Naive thymus-derived CD8-positive, alpha-beta T cell (primary cell): ENCODE data around the gene HOXA6. TPM values are rescaled to one million over a fixed set of nuclear protein-coding genes. Genes with fewer than 3 reads are reported as not detected.

Experiments used
- ATAC-seq, 2 donors: fragments of 150-1000 bp; cut with Tn5 transposase in 1 of 2; sonication (Bioruptor Pico), chemical (Tn5 transposase) in 1 of 2; 1 replicate in 1 of 2; 2 replicates in 1 of 2; pipeline ENCODE4 v1.10.0; 2021; ENCODE audit warnings: mild to moderate bottlenecking in 2 of 2, moderate library complexity in 2 of 2
- POLR2A ChIA-PET: fragments of 350-600 bp; sonication (Branson Sonifier 250); formaldehyde crosslinking; loops from one replicate; lab custom pipeline; 2021; ENCODE audit warnings: antibody characterized with exemption; lab: Charles Lee
- DNase-seq, 10 donors: peaks; one replicate each; pipeline versions ENCODE4 v3.0.0 to v3.0.0-alpha.2; 2020 to 2022
- H3K27ac Mint-ChIP-seq, 10 donors: one replicate each; pipeline ENCODE4 v1.8.0; 2020 to 2022; ENCODE audit warnings: mild to moderate bottlenecking in 10 of 10, mixed read lengths in 10 of 10, moderate library complexity in 4 of 10, inconsistent platforms in 1 of 10
- H3K27me3 Mint-ChIP-seq, 5 donors: one replicate each; pipeline ENCODE4 v1.8.0; 2021 to 2022; ENCODE audit warnings: mixed read lengths in 5 of 5
- H3K36me3 Mint-ChIP-seq, 3 donors: one replicate each; pipeline ENCODE4 v1.8.0; 2020 to 2022; ENCODE audit warnings: mixed read lengths in 3 of 3, mild to moderate bottlenecking in 2 of 3, inconsistent platforms in 1 of 3
- H3K4me1 Mint-ChIP-seq, 4 donors: one replicate each; pipeline ENCODE4 v1.8.0; 2021 to 2022; ENCODE audit warnings: mixed read lengths in 4 of 4
- H3K4me3 Mint-ChIP-seq, 10 donors: one replicate each; pipeline ENCODE4 v1.8.0; 2020 to 2022; ENCODE audit warnings: mild to moderate bottlenecking in 10 of 10, mixed read lengths in 10 of 10, moderate library complexity in 6 of 10, inconsistent platforms in 1 of 10
- H3K9me3 Mint-ChIP-seq, 9 donors: one replicate each; pipeline ENCODE4 v1.8.0; 2020 to 2022; ENCODE audit warnings: mixed read lengths in 9 of 9, mild to moderate bottlenecking in 3 of 9, inconsistent platforms in 1 of 9, moderate library complexity in 1 of 9
- polyA plus RNA-seq, 3 donors: library from polyadenylated mRNA; unstranded; fragments of 300-500 nt; fragmentation: Illumina TruSeq; gene quantifications; one replicate each; pipeline ENCODE4 v1.2.3, GENCODE V29; 2021
- total RNA-seq, 8 experiments: library from RNA in 2 of 8; stranded (reverse) in 2 of 8; gene quantifications; one replicate each; pipeline ENCODE4 v1.2.3 and lab custom pipeline; 2021 to 2026

The HOXA6 gene
- total and polyA plus RNA-seq, 5 experiments from 2014 or later: not detected

GRCh38 chr7:27125986-27126394 is 21.6 kb downstream of the HOXA6 start:
- Mint-ChIP-seq H3K36me3 (no peaks in the 10 kb centered on the region), H3K9me3 (no peaks in the 10 kb centered on the region), H3K4me3 (no peak overlapping the region), H3K27me3 (peaks cover 6 to 53% (median 21%) of the 10 kb centered on the region in 5 donors), H3K4me1 (no peaks in the 10 kb centered on the region), H3K27ac (no peak overlapping the region)
- ATAC-seq (no peak), DNase-seq (no peak)
- POLR2A ChIA-PET: no interaction called here

GRCh38 chr7:27124902-27125689 is 22.5 kb downstream of the HOXA6 start:
- POLR2A ChIA-PET: no interaction called here
- no peak overlapping the region for H3K4me3 Mint-ChIP-seq
- DNase-seq: no peak
- H3K27ac Mint-ChIP-seq: no peak overlapping the region
- H3K36me3 Mint-ChIP-seq: no peaks in the 10 kb centered on the region
- ATAC-seq: no peak
- H3K9me3 Mint-ChIP-seq: no peaks in the 10 kb centered on the region
- no peaks in the 10 kb centered on the region for H3K4me1 Mint-ChIP-seq
- peaks cover 6 to 53% (median 21%) of the 10 kb centered on the region in 5 donors for H3K27me3 Mint-ChIP-seq

GRCh38 chr7:27124096-27124901 is 23.3 kb downstream of the HOXA6 start:
- Mint-ChIP-seq H3K27ac (no peak overlapping the region), H3K4me3 (no peak overlapping the region), H3K36me3 (no peaks in the 10 kb centered on the region), H3K9me3 (no peaks in the 10 kb centered on the region), H3K27me3 (peaks cover 6 to 51% (median 21%) of the 10 kb centered on the region in 5 donors), H3K4me1 (no peaks in the 10 kb centered on the region)
- ATAC-seq (no peak), DNase-seq (no peak)
- POLR2A ChIA-PET: no interaction called here

DNA sequence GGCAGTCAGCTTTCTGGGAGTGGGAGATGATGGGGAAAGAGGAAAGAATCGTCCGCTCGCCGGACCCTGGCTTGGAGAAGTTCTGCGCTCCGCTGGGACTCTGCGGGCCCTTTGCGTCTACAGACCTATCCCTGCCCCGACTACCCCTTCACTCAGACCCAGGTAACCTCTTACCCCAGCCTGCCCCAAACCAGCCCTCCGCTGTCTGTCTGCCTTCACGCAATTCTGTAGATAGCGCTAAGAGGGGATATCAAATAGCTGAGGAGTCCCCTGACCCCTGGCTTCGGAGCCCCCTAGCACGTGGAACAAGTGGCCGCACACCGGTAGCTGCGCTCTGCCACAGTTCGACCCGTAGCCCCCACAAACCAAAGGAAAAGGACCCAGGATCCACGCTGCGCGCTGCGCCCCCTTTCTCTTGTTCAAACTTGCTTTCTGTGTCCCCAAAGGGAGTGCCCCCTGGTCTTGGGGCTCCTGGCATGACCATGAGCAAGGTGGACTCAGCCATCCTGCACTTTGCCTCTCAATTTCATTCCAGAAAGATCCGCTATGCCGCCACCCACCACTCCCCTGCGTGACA is 24.0 kb downstream of the HOXA6 start:
- no peaks in the 10 kb centered on the region for H3K4me1 Mint-ChIP-seq
- ATAC-seq: no peak

DNA sequence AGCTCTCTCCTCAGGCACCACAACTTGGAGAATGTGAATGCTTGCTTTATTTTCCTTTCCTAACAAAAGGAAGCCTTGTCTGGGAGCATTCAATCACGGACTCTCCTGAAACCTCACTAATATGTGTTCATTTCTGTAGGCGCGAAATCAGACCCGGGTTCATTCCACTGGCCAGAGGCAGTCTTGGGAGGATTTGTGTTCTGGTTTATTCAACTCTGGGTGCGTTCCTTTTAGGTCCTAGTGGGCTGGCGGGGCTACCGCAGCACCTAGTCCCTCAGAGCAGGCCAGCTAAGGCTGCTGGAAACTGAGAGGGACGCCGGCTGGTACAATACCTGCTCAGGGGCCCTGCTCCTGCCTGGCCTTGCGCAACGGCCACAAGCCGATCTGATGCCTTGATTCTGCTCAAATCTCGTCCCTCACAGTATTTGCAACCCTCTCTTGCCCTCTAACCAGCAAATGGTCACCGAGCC is 24.5 kb downstream of the HOXA6 start:
- POLR2A ChIA-PET: no interaction called here
- ATAC-seq: no peak
- Mint-ChIP-seq H3K36me3 (no peaks in the 10 kb centered on the region), H3K4me3 (no peak overlapping the region), H3K9me3 (no peaks in the 10 kb centered on the region), H3K27me3 (peaks cover 3 to 39% (median 23%) of the 10 kb centered on the region in 5 donors), H3K4me1 (no peaks in the 10 kb centered on the region), H3K27ac (no peak overlapping the region)
- no peak for DNase-seq

More for the DNA sequence above, 24.0 kb downstream of the HOXA6 start:
- Mint-ChIP-seq H3K9me3 (no peaks in the 10 kb centered on the region), H3K27ac (no peak overlapping the region), H3K27me3 (peaks cover 3 to 44% (median 18%) of the 10 kb centered on the region in 5 donors), H3K36me3 (no peaks in the 10 kb centered on the region), H3K4me3 (no peak overlapping the region)
- POLR2A ChIA-PET: no interaction called here
- DNase-seq: no peak

- Mint-ChIP-seq H3K27me3 (peaks cover 3 to 32% (median 18%) of the 10 kb centered on the region in 5 donors), H3K27ac (no peak overlapping the region), H3K9me3 (no peaks in the 10 kb centered on the region), H3K36me3 (no peaks in the 10 kb centered on the region), H3K4me3 (no peak overlapping the region), H3K4me1 (no peaks in the 10 kb centered on the region)
- DNase-seq (no peak), ATAC-seq (no peak)
- POLR2A ChIA-PET: no interaction called here
Measured at GRCh38 chr7:27122077-27122910, 25.3 kb downstream of the HOXA6 start.

GRCh38 chr7:27121684-27122076 is 25.9 kb downstream of the HOXA6 start:
- H3K27ac Mint-ChIP-seq: no peak overlapping the region
- DNase-seq: no peak
- no peaks in the 10 kb centered on the region for H3K4me1 Mint-ChIP-seq
- ATAC-seq: no peak
- no peaks in the 10 kb centered on the region for H3K36me3 Mint-ChIP-seq
- POLR2A ChIA-PET: interaction anchor here (0.8 kb wide), 1 partner anchor 44 kb away, joined by 3 read pairs; no protein-coding TSS in a partner anchor
- H3K4me3 Mint-ChIP-seq: no peak overlapping the region
- H3K9me3 Mint-ChIP-seq: no peaks in the 10 kb centered on the region
- peaks cover 2 to 30% (median 16%) of the 10 kb centered on the region in 5 donors for H3K27me3 Mint-ChIP-seq

DNA sequence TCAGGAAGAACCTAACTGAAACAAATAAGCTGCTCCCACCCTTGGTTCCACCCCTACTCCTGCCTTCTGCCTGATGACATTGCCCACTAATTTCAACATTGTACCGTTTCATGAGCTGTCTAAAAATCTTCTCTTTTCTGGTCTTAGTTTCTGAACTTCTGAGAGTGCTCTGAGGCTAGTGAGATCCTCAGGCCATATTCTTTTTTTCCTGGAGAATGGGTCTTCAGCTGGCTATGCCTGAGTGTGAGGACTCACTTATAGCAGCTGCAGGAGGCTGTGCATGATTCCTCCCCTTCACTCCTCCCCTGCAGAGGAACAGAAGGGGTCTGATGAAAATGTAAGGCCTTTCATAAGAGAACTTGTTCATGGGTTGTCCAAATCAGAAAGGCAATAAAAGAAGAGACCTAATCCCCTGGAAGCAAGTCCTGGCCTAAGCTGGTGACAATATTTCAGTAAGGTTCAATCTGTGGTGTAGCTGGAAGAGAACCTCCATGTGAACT is 28.1 kb downstream of the HOXA6 start:
- no peak for ATAC-seq
- H3K27ac Mint-ChIP-seq: no peak overlapping the region
- DNase-seq: no peak
- H3K27me3 Mint-ChIP-seq: peaks cover 0 to 14% (median 3%) of the 10 kb centered on the region in 5 donors
- H3K9me3 Mint-ChIP-seq: no peaks in the 10 kb centered on the region
- H3K4me1 Mint-ChIP-seq: no peaks in the 10 kb centered on the region
- H3K4me3 Mint-ChIP-seq: no peak overlapping the region
- POLR2A ChIA-PET: no interaction called here
- no peaks in the 10 kb centered on the region for H3K36me3 Mint-ChIP-seq

DNA sequence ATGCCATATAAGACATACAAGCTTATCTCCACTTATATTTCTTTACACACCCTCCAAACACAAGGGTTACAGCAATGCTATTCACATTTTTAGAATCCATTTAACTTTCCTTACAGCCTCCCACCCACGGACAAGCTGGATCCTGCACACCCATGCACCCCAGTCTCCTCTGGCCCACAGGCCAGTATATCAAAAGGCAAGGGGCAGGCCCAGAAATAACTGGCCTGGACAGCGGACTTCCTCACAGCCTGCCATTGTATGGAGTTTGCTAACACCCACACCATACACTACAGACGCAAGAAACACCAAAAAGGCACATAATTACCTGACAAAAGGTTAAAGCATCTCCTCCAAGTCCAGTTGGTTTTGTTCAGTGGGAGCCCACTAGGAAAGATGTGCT is 29.0 kb downstream of the HOXA6 start:
- no peak overlapping the region for H3K27ac Mint-ChIP-seq
- H3K9me3 Mint-ChIP-seq: no peaks in the 10 kb centered on the region
- no peak overlapping the region for H3K4me3 Mint-ChIP-seq
- POLR2A ChIA-PET: no interaction called here
- DNase-seq: no peak
- H3K27me3 Mint-ChIP-seq: peaks cover 0 to 12% (median 3%) of the 10 kb centered on the region in 5 donors
- H3K4me1 Mint-ChIP-seq: no peaks in the 10 kb centered on the region
- H3K36me3 Mint-ChIP-seq: no peaks in the 10 kb centered on the region
- ATAC-seq: no peak

DNA sequence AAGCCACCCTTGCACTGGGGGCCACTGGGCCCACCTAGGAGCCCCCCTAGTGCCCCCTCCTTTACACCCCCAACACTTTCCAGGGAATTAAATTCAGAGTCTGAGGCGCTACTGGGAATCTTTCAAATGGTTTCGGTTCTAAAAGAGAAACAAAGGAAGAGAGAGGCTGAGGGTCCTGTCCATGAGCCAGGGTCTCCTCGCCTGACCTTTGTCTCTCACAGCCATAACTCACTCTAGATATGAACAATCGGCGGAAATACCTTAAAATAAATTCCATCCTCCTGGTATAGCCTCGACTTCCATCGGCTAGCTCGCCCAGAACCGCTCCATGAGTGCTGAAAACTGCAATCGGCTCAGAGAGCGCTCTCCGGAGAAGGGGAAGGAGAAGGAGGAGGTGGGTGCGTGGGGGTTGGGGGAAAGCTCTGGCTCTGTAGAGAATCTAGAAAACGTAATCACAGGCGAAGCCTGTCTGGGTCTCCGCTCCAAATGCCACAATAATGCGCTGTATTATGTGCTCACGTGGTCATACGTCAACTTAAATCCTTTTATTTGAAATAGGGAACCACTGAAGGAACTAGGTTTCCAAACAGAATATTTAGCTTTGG is 29.6 kb downstream of the HOXA6 start:
- no peak for DNase-seq
- H3K4me1 Mint-ChIP-seq: no peaks in the 10 kb centered on the region
- ATAC-seq: no peak

DNA sequence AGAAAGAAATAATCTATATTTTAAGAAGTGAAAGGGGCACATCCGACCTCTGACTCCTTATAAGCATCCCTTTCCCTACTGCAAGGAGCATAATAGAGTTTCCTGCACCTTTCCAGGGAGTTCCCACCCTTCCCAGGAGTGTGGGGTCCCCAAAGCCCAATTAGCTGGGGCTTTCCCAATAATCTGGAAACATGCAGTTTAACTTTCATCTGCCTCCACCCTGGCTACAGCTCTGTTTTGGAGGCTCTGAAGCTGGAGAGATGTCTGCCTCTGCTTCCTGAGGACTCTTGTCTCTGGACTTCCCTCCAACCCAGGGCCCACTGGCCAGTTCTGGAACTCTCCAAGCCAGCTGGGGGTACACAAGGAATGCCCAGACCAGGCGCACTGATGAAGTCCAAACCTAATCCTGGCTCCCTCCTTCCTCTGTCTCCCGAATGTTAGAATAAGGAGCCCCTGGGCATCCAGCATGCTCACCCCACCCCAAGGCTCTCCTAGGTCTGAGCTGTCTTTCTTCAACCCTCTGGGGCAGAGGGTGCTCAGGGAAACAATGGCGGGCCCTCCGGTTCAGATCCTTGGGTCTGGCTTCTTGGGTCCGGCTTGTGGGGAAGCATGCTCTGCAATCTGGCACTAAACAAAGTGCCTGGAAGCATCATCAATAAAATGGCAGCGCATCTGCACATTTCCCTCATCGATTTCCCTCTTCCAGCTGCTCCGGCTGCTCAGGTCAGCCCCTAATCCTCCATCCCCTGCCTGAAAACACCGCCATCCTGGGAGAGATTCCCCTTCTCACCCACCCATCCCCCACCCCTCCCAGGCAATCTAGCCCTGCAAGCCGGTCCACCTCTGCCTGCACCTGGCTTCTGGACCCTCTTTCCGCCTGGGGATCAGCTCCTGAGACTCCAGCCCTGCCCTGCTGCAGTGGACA is 30.4 kb downstream of the HOXA6 start:
- no peak for DNase-seq
- no peak for ATAC-seq
- POLR2A ChIA-PET: no interaction called here
- no peaks in the 10 kb centered on the region for H3K4me1 Mint-ChIP-seq
- H3K27me3 Mint-ChIP-seq: peaks cover 0 to 15% (median 3%) of the 10 kb centered on the region in 5 donors
- no peaks in the 10 kb centered on the region for H3K9me3 Mint-ChIP-seq
- no peak overlapping the region for H3K4me3 Mint-ChIP-seq
- no peaks in the 10 kb centered on the region for H3K36me3 Mint-ChIP-seq
- peak overlapping the region in 1 of 10 donors; percentile 13 for H3K27ac Mint-ChIP-seq

More for the DNA sequence above, 29.6 kb downstream of the HOXA6 start:
- peaks cover 0 to 15% (median 3%) of the 10 kb centered on the region in 5 donors for H3K27me3 Mint-ChIP-seq
- no peaks in the 10 kb centered on the region for H3K36me3 Mint-ChIP-seq
- POLR2A ChIA-PET: no interaction called here
- no peak overlapping the region for H3K27ac Mint-ChIP-seq
- no peak overlapping the region for H3K4me3 Mint-ChIP-seq
- no peaks in the 10 kb centered on the region for H3K9me3 Mint-ChIP-seq
